GM18499 (cell line): Measurements from ENCODE around the gene TCF7.

Experiments
- ATAC-seq: cut with Tn5 transposase; IDR thresholded peaks from one replicate; pipeline ENCODE4 v1.9.1; 2021; ENCODE audit warnings: moderate number of reproducible peaks; ENCODE audit not compliant: insufficient read depth, unreplicated experiment

Gene TCF7

DNA sequence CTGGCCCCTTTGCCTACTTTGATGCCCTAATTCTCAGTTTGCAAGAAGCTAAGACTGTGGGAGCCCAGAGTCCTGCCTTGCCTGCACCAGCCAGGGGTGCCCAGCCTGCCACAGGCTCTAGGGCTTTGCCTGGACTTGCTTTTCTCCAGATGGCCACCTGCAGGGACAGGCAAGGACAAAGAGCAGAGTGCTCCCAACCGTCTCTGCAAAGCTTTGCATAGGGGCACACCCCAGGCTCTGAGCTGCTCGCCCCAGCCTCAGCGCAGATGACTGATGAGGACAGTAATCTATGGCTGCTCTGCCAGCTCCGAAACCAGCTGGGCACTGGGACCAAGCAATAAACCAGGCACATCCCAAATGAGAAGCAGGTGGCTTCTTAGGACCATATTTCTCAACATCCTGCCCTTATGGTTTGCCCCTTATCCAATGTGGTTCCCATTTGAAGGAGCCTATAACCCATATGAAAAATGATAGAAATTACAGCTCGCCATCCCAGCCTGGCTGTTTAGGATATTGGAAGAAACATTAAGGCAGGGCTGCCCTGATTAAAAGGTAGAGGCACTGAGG, 25.4 kb upstream of the TCF7 start:
- ATAC-seq = no peak

DNA sequence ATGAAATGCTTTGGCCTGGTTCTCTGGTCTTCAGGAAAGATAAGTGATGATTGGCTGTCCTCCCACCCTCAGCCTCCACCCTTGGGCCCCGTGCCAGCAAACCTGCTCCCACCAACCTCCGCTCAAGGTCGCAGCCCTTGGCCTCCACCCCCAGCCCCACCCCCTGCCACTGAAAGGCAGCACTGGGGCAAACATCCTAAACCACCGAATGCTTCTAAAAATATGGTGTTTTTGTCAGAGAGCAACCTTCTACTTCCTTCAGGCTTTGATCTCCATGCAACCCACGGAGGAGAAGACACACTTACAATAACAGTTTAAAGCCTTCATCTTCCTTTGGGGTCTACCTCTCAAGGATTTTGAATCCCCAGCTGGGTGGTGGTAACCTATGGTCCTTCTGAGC, 24.0 kb upstream of the TCF7 start:
- ATAC-seq = no peak

DNA sequence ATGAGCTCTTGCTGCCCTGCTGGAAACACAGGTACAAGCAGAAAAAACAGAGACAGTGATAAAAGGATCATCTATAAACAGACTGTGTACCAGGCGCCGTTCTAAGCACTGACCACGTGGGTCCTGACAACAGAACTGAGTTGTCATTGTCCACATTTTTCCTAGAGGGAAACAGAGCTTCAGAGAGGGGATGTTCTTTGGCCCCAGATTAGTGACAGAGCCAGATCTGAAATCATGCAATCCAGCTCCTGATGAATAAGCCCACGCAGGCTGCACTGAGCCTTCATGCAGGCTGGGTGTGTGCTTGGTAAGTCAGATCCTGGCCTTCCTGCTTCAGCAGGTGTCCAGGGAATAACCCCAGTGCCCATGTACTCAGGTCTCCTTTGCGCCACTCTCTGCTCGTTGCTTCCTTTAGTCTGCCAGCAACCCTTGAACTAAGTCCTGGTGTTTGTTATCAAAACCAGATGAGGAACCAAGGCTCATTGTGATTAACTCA, 22.8 kb upstream of the TCF7 start:
- no peak for ATAC-seq

DNA sequence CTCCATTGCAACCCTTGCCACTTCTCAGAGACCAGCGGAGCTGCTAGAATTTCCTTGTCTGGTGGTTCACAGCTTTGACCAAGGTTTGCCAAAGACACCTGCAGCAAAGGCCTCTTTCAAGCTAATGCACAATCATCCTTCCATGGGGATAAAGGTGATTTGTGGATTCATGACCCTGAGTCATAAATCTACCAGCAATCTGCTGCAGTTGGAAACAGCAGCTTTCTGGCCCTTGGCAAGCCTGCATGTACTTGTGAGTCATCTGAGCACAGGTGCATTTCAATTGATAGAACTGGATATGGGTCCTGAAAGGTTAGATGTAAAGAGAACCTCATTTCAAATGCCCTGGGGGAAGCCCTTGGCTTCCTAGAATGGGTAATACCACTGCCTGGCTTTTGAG, 21.6 kb upstream of the TCF7 start:
- ATAC-seq = no peak

DNA sequence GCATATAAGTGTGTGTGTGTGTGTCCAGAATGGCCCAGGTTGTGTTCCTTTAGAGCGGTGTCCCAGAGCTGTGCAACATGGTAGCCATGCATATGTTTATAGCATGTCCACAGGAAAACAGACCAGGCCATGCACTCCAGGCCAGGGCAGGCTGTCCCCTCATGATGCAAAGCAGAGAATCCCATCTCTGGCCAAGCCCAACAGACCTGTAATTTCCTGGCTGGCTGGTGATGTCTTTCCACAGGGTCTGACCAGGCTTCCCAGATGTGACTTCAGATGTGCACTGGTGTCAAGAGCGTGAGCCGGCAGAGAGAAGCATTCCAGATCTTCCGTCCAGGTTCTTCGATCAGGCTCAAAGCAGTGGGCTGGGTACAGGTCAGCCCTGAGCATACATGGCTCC, 21.1 kb upstream of the TCF7 start:
- no peak for ATAC-seq

DNA sequence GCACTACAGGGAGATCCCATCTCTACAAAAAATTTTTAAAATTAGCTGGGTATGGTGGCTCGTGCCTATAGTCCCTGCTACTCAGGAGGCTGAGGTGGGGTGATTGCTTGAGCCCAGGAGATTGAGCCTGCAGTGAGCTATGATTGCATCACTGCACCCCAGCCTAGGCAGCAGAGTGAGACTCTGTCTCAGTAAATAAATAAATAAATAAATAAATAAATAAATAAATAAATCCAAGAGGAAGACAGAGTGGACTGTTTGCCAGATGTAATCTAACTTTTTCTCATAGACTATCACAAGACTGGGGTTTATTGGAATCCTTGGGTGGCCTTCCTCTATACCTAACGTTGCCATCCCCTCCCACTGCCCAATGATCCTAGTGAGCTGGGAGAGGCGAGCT, 19.2 kb upstream of the TCF7 start:
- no peak for ATAC-seq

DNA sequence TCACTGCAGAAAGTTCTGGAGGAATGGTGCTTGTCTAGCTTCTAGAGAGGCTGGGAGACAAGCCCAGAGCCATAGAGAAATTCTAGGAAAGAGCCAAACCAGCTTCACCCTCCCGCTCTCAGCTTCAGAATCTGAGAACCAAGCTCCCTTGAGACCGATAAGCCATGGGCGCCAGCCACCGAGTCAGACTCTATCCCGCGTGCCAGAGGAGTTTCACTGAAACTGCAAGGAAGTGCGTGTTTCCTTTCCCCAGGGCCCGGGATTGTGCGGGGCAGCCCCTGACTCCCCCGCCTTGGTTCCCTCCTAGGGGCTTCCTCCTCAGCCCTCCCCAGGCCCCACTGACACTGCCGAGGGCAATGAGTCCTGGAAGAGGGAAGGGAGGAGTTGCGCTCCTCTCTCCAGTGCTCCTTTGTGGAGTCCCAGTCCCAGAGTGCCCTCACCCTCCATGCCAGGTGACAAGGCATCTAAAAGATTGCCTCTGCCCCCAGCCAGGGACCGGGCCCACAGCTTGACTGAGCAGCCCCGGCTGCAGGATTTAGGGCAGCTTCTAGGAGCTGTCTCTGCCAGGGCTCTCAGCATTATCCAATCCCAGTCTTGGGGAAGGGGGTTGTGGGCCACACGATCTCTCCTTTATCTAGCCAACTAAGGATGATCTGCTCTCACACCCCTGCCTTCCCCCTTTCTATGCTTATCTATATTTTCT, 18.4 kb upstream of the TCF7 start:
- no peak for ATAC-seq

DNA sequence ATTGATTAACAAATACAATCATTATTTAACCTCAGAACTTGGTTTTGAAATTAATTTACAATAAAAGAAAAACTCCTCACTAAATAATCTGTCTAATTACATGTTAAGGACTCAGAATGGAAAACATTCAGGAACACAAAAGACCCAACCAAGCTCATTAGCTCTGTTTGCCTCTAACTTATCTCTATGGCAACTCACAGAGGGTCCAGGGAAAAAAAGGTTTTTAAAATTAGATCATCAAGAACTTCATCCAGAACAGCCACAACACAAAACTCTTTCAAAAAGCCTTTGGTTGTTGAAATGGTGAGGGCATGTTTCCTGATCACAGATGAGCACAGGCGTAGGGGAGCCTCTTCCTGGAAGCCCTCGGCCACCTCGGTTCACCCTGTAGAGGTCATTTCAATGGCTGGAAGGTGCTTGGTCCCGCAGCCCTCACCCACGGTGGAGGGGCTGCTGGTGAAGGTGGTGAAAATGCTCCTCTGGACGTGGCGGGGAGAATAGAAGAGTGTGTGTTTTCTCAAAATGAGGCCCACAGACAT, 17.2 kb upstream of the TCF7 start:
- no peak for ATAC-seq

DNA sequence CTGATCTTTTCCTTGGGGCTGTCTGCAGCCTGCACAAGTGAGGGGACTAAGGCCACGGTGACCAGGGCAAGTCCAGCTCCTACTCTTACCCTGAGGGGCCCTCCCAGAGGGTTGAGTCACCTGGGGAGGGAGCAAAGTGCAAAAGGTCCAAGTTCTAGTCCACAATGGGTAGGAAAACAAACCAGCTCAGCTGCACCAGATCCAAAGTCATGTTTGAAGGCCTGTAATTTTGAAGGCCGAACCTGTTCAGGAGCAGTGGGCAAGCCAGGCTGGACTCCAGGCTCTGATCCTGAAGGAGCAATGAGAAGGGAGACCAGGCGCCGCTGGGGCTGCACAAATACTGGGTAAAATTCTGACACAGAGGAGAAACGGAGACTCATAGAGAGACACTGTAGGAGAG, 15.8 kb upstream of the TCF7 start:
- no peak for ATAC-seq

DNA sequence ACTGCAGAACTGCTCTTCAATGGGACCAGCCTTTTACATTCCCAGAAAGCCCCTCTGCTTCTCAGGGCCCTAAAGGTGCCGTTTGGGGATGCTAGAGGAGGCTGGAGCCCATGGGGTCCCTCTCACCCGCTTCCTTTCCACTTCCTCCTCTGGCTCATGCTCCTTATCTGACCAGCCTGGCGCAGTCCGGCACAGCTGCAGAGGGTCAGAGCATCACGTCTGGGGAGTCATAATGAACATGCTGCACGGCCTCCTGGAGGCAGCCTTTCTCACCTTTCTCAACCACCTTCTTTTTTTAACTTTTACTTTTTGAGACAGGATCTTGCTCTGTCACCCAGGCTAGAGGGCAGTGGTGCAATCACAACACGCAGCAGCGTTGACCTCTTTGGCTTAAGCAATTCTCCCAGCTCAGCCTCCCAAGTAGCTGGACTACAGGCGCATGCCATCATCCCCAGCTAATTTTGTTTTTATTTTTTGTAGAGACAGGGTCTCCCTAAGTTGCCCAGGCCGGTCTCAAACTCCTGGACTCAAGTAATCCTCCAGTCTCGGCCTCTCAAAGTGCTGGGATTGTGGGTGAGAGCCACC, 15.1 kb upstream of the TCF7 start:
- no peak for ATAC-seq

DNA sequence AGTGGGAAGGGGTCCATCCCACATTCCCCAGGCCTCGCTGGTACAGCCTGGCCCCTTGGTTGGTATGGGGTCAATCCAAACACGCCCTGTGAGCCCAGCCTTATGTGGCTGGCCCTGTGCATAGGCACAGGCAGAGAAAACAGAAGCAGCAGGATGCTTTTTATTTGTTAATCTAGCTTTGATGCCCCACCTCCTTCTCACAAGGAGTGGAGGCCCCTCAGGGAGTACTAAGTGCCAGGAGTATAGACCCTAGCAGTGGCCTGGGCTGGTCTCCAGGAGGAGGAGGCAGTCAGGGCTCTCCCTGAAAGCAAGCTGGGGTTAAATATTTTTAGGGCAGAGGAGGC, 14.6 kb upstream of the TCF7 start:
- ATAC-seq = no peak

DNA sequence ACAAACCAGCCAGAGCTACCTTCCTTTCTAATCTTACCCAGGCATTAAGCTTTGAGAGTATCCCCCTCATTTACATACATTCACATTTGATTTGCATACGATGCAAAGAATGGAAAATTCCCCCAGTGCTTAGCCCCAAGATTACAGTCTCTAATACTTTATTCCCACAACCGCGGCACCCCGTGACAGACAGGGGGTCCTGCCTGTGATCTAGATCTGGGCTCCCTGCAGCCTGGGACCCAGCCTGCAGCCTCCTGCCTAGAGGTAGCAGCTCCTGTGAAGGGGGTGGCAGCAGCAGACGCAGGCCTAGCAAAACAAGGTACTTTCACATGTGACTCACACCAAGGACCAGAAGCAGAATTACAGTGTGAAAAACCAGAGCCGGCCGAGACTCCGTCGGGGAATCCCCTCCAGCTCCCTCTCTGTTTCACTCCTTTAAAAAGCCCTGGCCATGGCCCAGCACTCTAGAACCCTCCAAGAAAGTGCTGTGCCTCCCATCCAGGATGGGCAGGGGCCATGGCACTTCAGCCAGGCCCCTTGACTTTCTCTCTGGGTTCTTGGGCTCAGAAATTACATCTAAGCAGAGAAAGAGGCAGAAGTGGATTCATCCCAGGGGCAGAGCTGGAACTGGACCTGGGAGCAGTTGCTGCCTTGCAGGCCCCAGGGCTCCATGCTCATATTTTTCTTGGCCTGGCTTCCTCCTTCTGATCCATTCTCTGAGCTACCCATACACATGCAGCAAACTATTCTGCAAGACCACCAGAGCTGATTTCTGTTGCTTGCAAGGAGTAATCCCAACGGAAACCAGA, 14.0 kb upstream of the TCF7 start:
- peak; percentile 59 for ATAC-seq

DNA sequence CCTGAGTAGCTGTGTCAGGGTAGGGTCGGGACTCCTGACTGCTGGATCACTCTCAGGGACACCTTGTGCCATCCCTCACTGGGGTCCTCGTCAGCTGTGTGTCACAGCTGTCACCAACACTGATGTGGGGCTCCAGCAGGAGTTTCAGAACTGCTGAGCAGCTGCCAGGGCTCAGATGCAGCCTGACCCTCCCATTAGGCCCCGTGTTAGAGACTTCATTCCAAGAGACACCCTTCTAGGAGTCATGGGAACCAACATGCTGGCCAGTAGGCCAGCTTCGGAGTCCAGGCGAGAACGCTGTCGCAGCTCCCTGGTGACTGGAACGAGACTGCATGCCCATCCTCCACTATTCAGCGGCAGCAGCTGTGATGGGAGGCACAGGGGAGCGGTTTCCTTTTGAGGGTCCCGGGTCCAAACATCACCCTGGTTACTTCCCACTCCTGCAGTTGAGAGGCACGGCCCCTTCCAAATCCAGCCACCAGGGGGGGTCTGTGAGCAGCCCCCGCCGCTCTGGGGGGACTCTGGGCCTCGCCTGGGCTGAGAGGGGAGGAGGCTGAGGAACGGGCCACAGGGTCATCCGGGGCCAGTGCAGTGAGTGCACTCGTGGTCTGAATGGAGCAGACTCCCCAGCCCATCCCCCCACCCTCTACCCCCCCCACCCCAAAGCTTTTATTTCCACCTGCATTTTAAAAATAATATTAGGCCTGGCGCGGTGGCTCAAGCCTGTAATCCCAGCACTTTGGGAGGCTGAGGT, 12.6 kb upstream of the TCF7 start:
- ATAC-seq = no peak

DNA sequence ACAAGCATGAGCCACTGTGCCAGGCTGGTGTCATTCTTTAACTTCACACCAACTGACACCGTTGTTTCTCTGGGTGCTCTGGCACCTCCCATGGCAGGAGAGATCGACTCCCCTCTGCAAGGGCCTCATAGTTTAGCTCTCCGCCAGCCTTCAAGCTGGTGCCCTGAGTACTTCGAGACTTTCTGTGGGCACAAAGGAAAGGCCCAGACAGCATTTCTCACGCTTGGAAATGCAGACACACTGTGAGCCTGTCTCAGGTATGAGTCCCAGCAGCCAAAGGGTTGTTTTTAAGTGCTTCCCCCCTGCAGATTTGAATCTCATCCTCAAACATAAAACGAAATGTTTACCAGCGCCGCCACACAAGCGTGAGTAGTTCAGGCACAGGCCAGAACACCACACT, 11.1 kb upstream of the TCF7 start:
- ATAC-seq = no peak

DNA sequence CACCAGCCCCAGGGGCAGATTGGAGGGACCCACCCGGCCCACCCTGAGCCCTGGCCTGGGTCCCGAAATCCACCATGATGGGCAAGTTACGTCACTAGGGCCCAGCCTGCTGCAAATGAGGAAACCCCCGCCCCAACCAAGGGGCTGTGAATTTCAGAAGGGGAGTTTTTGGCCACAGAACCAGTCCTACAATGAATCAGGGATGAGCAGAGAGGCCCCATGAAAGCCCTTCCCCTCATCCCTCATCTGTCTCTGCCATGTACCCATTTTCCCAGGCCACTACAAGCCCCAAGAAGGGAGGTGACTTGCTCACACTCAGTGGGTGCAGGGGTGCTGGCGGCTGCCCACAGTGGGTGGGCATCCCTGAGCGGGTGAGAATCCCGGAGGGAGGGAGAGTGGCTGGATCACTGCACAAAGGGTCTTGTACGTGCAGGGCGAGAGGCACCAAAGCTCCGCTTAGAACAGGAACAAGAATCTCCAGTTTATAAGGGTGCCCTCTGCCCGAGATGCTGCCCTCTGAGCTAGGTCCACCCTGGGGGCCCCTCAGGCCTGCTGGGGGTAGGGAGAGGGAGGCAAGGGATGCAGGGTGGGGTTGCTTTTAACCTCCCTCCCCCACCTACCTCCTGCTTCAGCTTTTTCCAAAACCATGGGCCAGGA, 10.4 kb upstream of the TCF7 start:
- no peak for ATAC-seq

DNA sequence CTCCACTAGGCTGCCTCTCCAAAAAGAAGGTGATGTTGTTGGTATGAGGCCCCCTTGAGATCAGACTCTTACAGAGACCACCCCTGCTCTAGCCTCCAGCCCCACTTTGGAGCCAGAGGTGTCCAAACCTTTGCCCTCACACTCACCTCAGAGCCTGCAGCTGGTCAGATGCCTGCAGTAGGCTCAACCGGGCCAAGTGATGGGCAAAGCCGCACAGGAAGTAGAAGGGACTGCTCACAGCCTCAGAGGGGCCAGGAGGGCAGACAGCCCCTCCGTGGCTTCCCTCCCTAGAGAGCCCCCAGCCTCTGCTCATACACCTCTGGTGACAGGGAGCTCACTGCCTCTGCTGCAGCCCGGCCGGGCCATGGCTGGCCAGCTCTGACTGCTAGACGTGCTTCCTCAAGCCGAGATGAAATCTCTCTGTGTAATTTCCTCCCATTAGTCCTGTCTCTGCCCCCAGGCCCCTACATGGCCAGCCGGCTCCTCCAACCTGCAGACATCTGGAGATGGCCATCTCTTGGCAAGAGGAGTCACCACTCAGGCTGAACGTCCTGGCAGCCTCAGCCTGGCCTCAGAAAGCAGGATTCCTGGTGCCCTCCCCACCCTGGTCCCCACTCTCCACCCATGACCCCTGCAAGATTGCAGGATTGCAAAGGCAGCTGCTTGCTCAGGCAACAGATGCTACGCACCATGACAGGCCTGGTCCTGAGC, 7.3 kb upstream of the TCF7 start:
- no peak for ATAC-seq

DNA sequence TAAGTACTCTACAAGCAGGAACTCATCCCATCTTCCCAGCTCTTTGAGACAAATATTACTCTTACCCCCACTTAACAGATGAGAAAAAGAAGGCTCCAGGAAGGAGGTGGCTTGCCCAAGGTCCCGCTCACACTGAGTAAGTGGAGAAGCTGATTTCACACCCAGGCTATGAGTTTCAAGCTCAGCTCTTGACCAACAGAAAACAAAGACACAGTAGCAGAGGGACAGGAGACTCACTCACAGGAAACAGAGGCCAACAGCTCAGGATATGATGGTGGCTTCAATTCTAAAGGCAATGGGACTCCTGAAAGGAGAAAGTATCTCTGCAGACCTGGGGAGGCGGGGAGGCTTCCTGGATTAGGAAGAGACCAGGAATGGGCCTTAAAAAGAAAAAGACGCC, 6.7 kb upstream of the TCF7 start:
- ATAC-seq = no peak

DNA sequence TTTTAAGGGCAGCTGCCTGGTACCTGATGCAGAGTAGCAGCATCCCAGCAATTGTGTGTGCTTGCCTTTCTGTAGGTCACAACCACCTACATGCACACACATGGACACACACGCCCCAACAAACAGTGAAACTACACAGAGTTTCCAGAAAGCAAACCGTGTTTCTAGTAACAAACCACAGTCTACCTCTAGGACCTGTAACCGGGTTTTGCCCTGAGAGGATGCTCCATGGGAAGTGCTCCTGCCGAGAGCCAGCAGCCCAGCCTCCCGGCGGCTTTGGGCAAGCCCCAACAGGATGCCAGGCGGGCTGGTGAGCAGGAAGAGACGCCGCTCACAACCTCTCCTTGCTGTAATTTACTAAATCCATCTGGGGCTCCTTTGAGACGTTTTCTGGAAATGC, 4.1 kb upstream of the TCF7 start:
- no peak for ATAC-seq
